Stimulated activated CD4-positive, alpha-beta T cell treated with anti-CD3 and anti-CD28 coated beads, Interleukin-2, amount 100 ng/mL, for 24 hours (primary cell): ENCODE results near the gene DDOST.
A peak's percentile ranks its signal among the peaks of the same experiment; 100 is the strongest.

ENCODE experiments used
- DNase-seq, 2 donors: peaks; one replicate each; pipeline ENCODE4 v3.0.0-alpha.2; 2020

The DDOST gene

DNA sequence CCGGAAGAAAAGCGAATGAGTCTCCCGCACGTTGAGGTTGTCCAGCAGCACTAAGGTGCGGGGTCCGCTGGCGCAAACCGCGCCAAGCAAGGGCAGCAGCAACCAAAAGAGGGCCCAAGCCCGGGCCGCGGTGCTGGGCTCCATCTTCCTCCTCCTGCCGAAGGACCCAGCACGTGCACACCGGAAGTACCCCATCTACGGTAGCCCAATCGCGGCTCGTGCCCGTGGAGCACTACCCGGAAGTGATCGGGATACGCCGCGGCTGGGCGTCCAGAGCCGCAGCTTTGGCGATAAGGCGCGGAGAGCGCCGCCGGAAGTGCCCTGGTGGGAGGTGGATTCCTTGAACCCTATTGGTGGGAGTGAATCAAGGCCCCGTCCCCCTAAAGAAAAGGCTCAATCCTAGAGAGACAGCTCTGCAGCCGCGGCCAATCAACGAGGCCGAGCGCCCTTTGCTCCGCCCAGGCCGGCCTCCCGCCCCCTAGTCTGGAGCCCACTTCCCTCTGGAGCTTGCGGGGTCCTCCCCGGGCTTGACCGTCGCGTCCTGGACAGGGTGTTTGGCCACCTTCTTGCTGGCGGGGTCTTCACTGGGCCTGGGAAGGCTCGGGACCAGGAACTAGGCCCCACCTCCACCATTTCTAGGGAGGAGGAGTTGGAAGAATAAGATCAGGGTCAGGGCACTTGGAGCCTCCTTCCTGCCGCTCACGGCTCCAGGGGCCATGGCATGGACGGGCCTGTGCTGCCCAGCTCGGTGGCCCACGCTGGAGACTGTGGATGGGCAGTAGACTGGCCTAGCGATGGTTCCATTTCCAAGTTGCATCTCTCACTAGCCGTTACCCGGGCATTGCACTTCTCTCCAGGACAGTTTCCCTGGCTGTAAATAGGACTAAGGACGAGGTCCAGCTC is at the start of gene DDOST:
Gene DDOST, minus strand, starts transcription at position 163 of the 903 bp plus-strand sequence. Its CDS starts 19 bp downstream, at position 144.
- DNase-seq, result peak; percentile 94 to 95

DNA sequence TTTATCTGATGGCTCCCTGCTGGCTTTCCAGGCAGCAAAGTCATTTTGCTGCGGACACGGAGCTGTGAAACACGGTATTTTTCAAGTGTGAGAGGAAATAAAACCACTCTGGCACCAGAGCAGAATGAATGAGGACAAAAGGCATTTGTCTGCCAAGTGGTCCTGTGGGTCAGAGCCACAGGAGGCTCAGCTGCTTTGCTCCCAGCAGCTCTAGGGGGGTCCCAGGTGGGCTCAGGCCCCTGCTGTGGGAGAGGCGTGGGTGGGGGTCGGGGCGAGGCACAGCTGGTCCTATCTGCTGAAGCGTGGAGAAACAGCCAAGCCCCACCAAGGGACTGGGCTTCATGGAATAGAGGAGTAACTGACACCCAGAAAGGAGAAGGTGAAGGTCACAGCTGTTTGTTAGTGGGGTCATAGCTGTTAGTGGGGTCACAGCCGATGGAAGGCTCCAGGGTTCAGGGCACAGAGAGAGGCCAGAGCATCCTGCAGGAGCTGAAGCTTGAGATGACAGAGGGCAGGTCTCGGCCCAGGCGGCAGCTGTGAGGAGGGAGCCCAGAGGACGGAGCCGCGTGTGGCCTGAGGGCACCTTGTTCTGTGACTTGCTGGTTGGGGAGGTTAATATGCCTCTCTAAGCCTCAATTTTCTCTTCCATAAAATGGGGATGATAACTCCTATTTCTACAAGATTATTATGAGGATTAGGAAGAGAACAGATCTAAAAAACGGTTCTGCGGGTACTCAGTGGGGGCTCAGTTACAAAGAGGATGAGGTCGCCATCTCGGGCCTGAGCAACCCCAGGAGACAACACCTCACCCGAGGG is 49.5 kb upstream of the DDOST start:
- DNase-seq, result no peak

DNA sequence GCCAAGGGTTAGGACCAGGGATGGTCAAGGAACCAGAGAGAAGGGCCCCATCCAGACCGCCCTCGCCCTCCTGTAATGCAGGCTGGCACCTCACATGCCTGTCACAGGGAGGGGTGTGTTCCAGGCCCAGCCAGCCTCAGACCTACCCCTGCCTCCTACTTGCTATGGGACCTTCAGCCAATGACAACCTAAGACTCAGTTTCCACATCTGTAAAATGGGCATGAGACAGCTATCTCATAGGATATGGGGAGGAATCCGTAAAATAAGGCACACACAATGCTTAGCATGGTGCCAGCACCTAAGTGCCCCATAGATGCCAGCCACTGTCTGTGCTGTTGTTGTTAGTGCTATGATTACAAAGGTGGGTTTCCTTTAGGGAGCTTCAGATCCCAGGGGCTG is 48.7 kb upstream of the DDOST start:
- no peak for DNase-seq

DNA sequence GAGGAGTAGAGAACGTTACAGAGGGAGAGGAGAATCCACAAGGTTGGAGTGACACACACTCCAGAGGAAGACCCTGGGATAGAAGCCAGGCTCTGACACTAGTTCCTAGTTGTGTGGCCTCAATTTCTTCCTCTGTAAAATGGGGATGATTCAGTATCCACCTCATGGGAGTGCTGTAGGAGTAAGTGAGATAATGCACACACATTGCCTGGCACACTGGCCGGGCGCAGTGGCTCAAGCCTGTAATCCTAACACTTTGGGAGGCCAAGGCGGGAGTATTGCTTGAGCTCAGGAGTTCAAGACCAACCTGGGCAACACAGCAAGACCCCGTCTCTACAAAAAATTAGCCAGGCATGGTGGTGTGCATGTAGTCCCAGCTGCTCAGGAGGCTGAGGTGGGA is 47.7 kb upstream of the DDOST start:
- DNase-seq, result no peak

DNA sequence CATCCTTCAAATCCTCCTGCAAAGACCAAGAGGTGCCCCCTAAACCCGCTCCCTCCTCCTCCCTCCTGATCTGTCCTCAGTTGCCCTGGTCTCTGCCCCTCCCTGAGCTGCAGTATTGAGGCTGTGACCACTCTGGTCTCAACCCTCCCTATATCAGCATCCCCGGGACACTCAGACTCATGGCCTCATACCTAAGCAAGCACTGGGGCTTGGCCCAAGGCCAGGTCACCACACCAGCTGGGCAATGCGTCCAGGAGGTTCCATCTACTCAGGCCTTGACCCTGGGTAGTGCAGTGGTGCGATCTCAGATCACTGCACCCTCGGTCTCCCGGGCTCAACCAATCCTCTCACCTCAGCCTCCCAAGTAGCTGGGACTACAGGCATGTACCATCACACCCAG is 46.9 kb upstream of the DDOST start:
- DNase-seq, result no peak

DNA sequence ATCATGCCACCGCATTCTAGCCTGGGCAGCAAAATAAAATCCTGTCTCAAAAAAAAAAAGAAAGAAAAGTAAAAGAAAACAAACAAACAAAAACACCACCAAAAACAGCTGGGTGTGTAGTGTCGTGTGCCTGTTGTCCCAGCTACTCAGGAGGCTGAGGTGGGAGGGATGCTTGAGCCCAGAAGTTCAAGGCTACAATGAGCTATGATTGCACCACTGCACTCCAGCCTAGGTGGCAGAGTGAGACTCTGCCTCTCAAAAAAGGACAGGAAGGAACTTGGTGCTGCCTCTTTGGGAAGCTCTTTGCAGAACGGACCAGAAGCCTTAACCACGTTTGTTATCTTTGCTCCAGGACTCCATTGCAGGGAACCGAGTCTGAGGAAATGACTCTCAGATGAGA is 45.7 kb upstream of the DDOST start:
- DNase-seq, result no peak

DNA sequence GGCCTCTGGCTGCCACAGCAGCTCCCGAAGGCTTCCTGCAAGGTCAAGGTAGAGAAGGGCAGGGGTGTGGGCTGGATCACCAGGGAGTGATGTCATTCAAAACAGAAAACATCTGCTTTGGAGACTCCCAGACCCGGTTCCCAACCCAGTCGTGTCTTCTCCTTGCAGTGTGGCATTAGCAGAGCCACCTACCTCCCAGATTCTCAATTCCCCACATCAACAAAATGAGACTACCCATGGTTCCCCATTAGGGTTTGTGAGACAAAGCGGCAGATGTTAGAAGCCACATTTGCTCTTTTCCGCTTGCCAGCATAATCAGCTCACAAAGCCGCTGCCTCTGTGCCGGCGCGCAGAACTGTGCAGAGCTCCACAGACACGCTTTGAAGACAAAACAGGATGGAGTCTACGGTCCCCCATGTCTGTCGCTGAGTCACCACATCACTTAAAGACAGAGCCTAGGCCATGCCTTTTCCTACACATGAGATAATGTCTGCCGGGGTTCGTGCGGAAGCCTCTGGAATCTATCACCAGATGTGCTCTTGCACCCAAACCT is 44.1 kb upstream of the DDOST start:
- DNase-seq, result no peak

DNA sequence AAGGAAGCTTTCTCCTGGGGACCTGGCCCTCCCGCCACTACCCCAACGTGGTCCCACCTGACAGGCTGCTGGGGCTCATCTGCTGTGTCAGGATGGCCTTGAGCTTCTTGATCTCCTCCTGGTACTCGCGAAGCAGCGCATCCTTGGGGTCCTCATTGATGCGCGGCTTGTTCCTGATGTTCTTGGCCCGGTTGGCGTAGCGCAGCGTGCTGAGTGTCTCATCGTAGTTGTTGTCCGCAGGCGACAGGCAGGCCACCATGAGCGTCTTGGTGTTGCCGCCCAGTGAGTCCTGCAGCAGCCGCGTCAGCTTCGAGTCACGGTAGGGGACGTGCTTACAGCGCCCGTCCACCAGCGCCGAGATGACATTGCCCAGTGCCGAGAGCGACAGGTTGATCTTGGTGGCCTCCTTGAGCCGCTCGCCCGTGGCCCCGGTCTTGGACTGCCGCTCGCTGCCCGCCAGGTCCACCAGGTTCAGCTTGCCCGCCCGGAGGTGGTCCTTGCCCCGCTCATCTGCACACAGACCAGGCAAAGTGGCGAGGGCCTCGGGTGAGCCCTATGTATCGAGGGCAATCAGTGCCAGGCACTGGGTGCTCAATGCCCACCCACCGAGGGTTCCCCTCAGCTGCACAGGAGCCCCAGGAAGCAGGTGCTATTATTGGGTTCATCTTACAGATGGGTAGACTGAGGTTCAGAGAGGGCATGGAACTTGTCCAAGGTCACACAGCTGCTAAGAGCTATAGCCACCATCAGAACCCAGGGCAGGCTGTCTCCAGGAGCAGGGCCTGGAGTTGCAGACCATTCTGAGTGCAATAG is 43.4 kb upstream of the DDOST start:
- DNase-seq, result no peak

DNA sequence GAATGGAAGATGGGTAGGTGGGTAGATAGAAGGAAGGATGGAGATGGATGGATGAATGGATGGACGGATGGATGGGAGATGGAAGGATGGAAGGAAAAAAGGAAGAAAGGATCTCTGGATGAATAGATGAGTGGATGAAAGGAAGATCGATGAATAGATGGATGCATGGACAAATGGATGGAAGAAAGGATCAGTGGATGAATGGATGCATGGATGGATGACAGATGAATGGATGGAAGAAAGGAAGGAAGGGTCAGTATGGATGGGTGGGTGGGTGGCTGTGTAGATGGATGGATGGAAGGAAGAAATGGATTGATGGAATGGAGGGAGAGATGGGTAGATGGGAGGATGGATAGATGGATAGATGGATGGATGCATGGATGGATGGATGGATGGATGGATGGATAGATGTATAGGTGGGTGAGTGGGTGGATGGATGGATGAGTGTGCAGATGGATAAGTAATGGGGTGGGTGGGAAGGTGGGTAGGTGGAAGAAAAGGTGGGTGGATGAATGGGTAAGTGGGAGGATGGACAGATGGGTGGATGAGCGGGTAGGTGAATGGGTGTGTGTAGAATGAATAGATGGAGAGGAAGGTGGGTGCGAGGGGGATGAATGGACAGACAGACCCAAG is 42.1 kb upstream of the DDOST start:
- DNase-seq, result no peak

DNA sequence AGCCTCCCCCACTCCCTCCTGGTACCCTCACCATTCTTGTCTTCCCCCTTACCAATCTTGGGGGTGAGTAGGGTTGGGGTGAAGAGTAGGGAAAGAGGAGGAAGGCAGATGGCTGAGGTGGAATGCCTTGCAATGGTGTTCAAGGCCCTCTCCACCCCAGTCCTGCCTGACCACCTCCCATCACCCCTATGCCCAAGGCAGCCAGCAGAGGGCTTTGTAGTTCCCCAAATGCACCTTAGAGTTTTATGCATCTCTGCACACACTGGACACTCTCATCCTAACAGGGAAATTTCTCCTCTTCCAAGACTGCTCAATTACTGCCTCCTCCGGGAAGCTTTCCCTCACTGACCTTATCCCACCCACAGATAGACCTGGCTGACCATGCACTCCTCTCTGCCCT is 41.2 kb upstream of the DDOST start:
- DNase-seq, result no peak

DNA sequence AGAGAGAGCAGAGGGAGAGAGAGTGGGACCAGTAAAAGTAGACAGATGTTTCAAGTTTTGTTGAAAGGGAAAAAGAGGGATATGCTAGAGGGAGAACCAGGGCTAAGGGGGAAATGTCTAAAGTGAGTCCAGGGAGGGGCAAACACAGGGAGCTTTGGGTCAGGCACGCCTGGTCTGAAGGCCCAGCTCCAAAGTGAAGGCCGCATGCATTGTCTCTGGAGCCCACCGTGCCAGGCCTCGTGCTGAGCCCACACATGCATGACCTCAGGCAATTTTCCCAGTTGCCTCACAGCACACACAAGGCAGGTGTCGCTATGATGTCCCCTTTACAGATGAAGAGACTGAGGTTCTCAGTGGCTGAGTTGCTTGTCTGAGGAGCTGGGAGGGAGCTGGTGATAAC is 40.7 kb upstream of the DDOST start:
- DNase-seq, result no peak

DNA sequence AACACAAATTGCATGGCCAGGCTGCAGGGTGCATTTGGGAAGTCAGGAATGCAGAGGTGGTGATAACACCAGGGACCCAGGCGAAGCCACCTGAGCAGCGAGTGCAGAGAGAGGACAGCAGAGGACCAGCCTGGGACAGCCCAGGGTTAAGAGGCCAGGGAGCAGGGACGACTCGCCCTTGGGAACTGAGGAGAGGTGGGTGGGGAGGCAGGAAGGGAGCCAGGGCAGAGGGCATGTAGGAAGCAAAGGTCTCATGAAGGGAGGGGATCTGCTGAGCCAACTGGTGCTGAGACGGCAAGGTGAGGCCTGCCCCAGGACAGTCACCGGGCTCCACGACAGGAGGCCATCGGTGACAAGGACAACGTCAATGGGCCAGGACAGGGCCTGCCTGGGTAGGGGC is 40.3 kb upstream of the DDOST start:
- DNase-seq, result no peak

DNA sequence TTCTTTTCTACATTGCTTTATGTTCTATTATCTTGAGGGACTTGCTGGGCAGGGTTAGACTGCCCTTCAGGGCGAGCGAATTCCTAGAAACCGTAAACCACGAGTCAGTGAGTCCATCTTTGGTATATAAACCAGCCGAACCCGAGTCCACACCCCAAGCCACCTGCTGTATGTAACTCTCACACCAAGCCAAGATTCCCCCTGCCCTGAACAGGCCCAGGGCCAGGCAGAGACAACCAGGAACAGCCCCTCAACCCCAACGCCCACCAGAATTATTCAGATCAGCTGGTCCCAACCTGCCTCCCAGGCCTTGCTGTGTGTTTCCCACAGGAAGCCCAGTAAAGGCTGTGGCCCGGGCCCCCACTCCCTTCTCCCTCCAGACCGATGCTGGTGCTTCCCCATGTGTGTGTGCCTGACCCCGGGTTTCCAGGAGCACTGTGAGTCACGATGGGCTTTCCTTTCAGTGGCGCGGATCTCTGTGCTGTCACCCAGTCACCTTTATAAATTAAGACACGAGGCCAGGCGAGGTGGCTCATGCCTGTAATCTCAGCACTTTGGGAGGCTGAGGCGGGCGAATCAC is 39.6 kb upstream of the DDOST start:
- DNase-seq, result no peak

DNA sequence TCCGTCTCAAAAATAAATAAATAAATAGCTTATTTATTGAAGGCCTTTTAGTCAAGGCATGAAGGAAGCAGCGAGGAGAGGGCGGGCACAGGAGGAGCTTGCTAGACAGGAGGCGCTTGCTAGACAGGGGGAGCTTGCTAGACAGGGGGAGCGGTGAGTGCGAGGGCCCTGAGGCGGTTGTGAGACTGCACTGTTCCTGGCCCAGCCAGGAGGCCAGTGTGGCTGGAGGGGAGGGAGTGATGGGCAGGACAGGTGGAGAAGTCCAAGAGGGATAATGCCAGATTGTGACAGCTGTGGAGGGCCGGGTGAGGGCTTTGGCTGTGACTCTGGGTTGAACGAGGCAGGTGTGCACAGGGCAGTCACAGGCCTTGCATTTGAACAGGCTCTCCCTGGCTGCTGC is 38.4 kb upstream of the DDOST start:
- no peak for DNase-seq

DNA sequence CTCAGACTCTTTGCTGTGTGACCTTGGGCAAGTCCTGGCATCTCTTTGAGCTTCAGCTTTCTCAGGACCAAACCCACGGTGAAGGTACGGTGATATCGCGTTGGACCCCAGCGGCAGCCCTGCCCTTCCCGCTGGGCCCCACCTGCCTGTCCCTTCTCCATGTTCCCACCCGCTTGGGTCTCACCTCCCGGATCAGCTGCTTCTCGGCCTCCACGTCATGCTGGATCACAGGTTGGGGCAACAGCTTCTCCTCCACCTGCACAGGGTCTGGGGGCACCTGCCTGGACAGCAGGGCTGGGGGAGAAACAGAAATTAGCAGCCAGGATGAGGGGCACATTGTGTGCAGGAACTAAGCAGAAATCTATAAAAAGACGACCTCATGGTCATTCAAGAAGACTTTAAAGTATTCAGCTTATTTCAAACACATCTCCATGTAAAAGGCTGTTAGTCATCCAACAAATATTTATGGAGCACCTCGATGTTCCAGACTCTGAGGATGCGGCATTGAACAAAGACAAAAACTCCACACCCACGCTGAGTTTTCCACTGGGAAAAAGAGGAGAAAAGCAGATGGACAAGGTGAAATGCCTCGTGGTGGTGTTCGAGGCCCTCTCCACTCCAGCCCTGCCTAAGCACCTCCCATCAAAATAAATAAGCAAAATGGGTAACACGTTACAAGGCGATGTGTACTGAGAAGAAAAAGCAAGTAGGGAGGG is 37.2 kb upstream of the DDOST start:
- DNase-seq, result no peak

DNA sequence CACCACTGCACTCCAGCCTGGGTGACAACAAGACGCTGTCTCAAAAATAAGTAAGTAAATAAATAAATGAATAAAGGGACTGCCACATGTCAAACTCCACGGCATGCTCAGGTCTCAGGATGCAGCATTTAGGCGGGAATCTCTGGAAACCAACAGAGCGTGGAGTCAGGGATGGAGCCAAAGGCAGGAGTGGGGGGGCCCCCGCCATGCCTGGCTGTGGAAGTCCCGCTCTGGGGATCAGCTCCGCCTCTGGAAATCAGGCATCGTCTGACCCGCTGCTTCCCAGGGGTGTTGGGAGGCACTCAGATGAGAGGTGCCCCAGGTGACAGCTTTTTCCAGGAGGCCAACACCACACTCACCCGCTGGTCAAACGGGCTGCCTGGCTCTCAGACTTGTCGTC is 36.4 kb upstream of the DDOST start:
- no peak for DNase-seq

DNA sequence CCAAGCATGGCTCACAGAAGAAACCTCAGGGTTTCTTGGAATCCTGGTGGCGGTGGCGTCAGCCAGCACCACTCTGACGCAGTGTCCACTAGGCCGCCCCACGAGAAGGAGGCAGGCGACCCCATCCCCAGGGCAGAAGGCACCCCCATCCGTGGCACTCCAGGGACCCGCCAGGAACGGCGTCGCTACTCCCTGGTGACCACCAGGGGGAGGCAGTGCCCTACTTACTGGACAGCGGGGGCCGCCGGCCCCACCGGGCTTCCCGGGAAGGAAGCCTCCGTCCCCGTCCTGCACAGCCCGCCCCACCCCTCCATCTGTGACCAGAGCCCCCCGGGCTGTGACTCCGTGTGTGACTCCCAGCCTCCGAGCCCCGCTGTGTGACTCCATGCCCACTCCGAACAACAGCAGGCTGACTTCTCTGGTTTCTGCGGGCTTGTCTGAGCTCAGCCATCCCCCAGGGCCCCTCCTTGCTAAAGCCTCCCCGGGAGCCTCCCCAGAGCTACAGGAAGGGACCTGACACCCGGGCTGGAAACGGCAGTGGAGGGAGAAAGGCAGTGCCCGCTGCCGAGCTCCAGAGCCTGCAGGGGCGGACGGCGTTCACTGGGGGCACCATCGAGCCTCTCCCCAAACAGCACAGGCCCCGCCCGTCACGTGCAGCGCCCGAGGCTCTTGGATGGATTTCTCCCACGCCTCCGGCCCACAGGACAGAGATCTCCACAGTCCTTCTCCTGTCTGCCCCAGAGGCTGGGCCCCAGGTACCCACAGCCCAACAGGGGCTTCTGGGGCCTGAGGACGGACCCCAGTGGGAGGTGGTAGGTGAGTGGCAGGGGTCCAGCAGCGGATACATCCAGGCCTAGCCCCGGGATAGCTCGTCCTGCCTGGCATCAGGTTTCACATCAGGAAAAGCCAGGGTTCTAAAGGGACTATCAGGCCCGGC is 35.5 kb upstream of the DDOST start:
- peak; percentile 79 to 80 for DNase-seq

DNA sequence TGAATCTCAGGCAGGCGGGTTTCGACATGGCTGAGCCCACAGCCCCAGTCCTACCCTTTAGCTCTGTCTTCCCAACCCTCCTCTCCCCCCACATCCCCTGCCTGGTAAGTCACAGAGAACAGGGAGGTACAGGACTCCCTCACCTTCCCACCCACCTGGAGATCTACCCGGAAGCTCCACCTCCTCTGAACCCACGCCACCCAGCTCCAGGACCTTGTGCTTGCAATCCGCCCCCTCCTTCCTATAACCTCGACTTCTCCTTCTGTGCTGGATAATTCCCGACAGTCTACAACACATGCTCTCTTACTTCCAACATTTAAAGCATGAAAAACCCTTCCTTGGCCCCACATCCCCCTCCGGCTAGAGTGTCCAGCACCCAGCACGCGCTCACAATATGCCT is 34.3 kb upstream of the DDOST start:
- no peak for DNase-seq

DNA sequence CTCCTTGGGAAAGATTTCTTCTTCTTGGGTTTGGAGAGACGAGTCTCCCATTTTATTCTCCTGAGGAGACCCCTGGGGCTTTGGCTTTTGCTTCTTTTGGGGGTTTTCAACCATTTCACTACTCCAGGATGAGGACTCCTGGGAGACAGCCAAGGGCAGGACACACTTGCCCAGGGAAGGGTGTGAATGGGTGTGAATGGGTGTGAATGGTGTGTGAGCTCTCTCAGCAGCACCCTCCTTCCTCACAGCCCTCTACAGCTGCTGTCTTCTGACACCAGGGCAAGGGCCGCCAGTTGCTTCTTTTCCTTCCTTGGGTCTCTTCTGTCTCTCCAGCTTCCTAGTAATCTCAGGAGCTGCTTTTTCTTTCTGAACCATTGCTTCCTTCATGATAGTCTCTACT is 32.5 kb upstream of the DDOST start:
- no peak for DNase-seq

DNA sequence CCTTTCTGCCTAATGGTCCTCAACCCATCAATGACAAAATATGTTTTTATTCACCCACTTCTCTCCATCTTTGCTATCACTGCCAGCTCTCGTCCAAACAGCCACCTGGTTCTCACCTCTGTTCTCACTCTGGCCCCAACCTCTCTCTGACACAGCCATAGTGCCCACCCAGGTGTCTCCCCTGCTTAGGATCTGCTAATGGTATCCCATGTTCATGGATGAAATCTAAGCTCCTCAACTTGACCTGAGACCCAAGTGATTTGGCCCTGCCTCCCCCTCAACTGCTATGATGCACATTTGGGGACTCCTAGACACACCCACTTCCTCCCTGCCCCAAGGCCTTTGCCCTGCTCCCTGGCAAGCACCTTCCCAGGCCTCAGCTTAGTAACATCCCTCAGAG is 30.7 kb upstream of the DDOST start:
- DNase-seq, result no peak
